Thyroid gland (tissue), 4 donors: ENCODE measurements around the gene DIP2C. TPM values are rescaled to one million over a fixed set of nuclear protein-coding genes. Genes with fewer than 3 reads are reported as not detected.

Experiments used
- DNase-seq, 2 donors: peaks; one replicate each; pipeline ENCODE4 v3.0.0-alpha.2; 2019
- H3K27ac ChIP-seq, 3 donors: fragments of 200-600 bp; sonication (generic); 1 replicate in 2 of 3; 2 replicates in 1 of 3; pipeline ENCODE4 v1.5.1; 2016 to 2019; ENCODE audit warnings: mild to moderate bottlenecking in 1 of 3, moderate library complexity in 1 of 3
- H3K27me3 ChIP-seq: fragments of 200-600 bp; sonication (generic); one replicate; pipeline ENCODE4 v1.5.1; 2019
- H3K36me3 ChIP-seq, 2 donors: fragments of 200-600 bp; sonication (generic); one replicate each; pipeline ENCODE4 v1.5.1; 2016 to 2019
- H3K4me1 ChIP-seq, 2 donors: fragments of 200-600 bp; sonication (generic); one replicate each; pipeline ENCODE4 v1.5.1; 2017 to 2019
- H3K4me3 ChIP-seq, 3 donors: fragments of 200-600 bp; sonication (generic); replicated peaks in 1 of 3; 1 replicate in 2 of 3; 2 replicates in 1 of 3; pipeline ENCODE4 v1.5.1; 2016; ENCODE audit warnings: mild to moderate bottlenecking in 1 of 3
- H3K9me3 ChIP-seq: fragments of 200-600 bp; sonication (generic); one replicate; pipeline ENCODE4 v1.5.1; 2017
- CTCF ChIP-seq, 6 experiments: fragments of 200-600 bp in 3 of 6; fragments of 450-650 bp in 3 of 6; sonication (generic) in 3 of 6; IDR thresholded peaks; one replicate each; pipeline ENCODE4 v1.5.1; 2016 to 2019; ENCODE audit warnings: antibody characterized with exemption in 6 of 6, mild to moderate bottlenecking in 2 of 6, inconsistent platforms in 1 of 6, moderate library complexity in 1 of 6
- POLR2A ChIP-seq, 2 donors: fragments of 450-650 bp; IDR thresholded peaks; one replicate each; pipeline ENCODE4 v1.6.1; 2017; ENCODE audit warnings: antibody characterized with exemption in 2 of 2, mild to moderate bottlenecking in 2 of 2, moderate library complexity in 1 of 2
- WGBS, 2 donors: methylation state at CpG; one replicate each; pipeline ENCODE4 v1.1.5; 2017; 5-methylcytosine and 5-hydroxymethylcytosine counted together
- intact Hi-C: fragments of 100-400 bp; cut with DNase I; formaldehyde crosslinking; loops from one replicate; pipeline ENCODE4 v1.15.1; 2023
- total RNA-seq, 4 donors: library from RNA; depleted of rRNA; stranded (reverse); fragments of >200 nt; gene quantifications; one replicate each; pipeline ENCODE4 v1.2.3, GENCODE V29; 2016

DIP2C gene
- total RNA-seq, 4 donors from 2014 or later = 11.4 to 14.6 (median 12.3) TPM

- Histone ChIP-seq H3K27me3 (no peaks in the 10 kb centered on the region), H3K4me1 (peaks cover 0 to 13% of the 10 kb centered on the region in 2 donors), H3K36me3 (peaks cover 0 to 8% of the 10 kb centered on the region in 2 donors), H3K9me3 (no peaks in the 10 kb centered on the region), H3K4me3 (no peak overlapping the region), H3K27ac (peak overlapping the region; percentile 9 to 33 (median 15))
- 95 to 96% methylated on average over 30 to 32 of the region's 32 CpGs for WGBS, 2 donors
- DNase-seq = no peak
- TF ChIP-seq CTCF (IDR thresholded peaks at IDR 0.05) = no peak
- no peak for TF ChIP-seq POLR2A (IDR thresholded peaks at IDR 0.05)
- intact Hi-C loops = no loop called here
These were observed 298.9 kb downstream of the DIP2C start for GRCh38 chr10:390449-391100.

GRCh38 chr10:389836-390448, 299.5 kb downstream of the DIP2C start:
- peaks cover 0 to 8% of the 10 kb centered on the region in 2 donors for H3K36me3 ChIP-seq
- no peaks in the 10 kb centered on the region for H3K27me3 ChIP-seq
- TF ChIP-seq POLR2A (IDR thresholded peaks at IDR 0.05) (no peak), CTCF (IDR thresholded peaks at IDR 0.05) (no peak)
- no peak overlapping the region for H3K27ac ChIP-seq
- DNase-seq = no peak
- H3K4me1 ChIP-seq = peaks cover 0 to 10% of the 10 kb centered on the region in 2 donors
- intact Hi-C loops = no loop called here
- H3K4me3 ChIP-seq = no peak overlapping the region
- no peaks in the 10 kb centered on the region for H3K9me3 ChIP-seq
- WGBS, 2 donors = 95 to 97% methylated on average over 23 of the region's 23 CpGs

GRCh38 chr10:389261-389790, 300.1 kb downstream of the DIP2C start:
- H3K4me1 ChIP-seq = peaks cover 0 to 10% of the 10 kb centered on the region in 2 donors
- no peaks in the 10 kb centered on the region for H3K9me3 ChIP-seq
- WGBS, 2 donors = 95 to 99% methylated on average over 16 of the region's 16 CpGs
- intact Hi-C loops = no loop called here
- DNase-seq = no peak
- no peak for TF ChIP-seq CTCF (IDR thresholded peaks at IDR 0.05)
- TF ChIP-seq POLR2A (IDR thresholded peaks at IDR 0.05) = no peak
- no peak overlapping the region for H3K4me3 ChIP-seq
- H3K27ac ChIP-seq = no peak overlapping the region
- no peaks in the 10 kb centered on the region for H3K27me3 ChIP-seq
- peaks cover 0 to 8% of the 10 kb centered on the region in 2 donors for H3K36me3 ChIP-seq

GRCh38 chr10:388661-389045, 300.8 kb downstream of the DIP2C start:
- Histone ChIP-seq H3K9me3 (no peaks in the 10 kb centered on the region), H3K4me1 (peaks cover 0 to 10% of the 10 kb centered on the region in 2 donors), H3K4me3 (no peak overlapping the region), H3K27me3 (no peaks in the 10 kb centered on the region), H3K36me3 (peaks cover 0 to 8% of the 10 kb centered on the region in 2 donors), H3K27ac (no peak overlapping the region)
- DNase-seq = no peak
- intact Hi-C loops = no loop called here
- TF ChIP-seq CTCF (IDR thresholded peaks at IDR 0.05) (no peak), POLR2A (IDR thresholded peaks at IDR 0.05) (no peak)
- 88 to 89% methylated on average over 11 to 13 of the region's 13 CpGs for WGBS, 2 donors
